ENCODE measurements around the gene TTC34.
A peak's percentile ranks its signal among the peaks of the same experiment; 100 is the strongest.
"Not testable (repeated sequence)": the region's sequence is repeated elsewhere in the genome, so short reads cannot be mapped to it uniquely, and the experiment has no call there.

The TTC34 gene

DNA sequence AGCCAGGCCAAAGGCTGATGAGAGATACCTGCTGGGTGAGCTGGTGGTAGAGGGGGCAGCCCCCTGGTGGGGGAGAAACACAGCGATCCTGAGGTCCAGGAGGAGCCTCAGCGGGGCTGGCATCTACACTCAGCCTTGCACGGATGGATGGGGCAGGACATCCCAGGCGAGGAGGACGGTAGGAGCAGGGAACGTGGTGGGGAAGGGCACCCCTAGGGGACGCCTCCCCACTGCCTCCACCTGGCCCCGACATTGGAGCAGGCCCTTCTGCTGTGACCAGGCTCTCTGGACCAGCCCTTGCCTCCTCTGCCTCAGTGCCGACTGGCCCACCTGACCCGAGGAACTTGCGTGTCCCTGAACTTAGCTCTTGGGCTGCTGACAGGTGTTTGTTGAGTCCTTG is 162.3 kb downstream of the TTC34 start:
- DNase-seq (ENCODE audit: low spot score) = no peak

DNA sequence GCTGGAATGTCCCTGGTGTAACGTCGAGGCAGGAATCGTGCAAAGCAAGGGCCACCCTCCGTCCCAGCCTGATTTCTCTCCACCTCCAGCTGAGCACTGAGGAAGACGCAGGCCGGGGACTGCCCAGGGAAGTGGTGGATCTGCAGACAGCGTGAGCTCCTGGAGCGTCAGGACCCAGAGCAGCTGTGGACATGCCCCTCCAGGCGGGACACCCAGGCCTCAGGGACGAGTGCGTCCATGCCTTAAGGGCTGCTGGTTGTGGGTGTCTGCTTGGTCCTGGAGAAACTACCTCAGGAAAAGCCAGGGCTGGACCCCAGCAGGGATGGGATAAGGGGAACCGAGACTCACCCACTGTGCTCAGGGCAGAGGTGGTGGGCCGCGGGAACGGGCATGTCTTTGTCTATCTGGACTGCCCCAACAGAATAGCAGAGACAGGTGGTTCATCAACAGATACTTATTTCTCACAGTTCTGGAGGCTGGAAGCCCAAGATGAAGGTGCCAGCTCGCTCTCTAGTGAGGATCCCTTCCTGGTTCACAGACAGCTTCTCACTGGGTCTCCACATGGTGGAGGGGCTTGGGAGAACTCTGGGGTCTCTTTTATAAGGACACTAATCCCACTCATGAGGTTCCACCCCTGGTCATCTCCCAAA is 162.9 kb downstream of the TTC34 start:
- DNase-seq (ENCODE audit: low spot score) = no peak

DNA sequence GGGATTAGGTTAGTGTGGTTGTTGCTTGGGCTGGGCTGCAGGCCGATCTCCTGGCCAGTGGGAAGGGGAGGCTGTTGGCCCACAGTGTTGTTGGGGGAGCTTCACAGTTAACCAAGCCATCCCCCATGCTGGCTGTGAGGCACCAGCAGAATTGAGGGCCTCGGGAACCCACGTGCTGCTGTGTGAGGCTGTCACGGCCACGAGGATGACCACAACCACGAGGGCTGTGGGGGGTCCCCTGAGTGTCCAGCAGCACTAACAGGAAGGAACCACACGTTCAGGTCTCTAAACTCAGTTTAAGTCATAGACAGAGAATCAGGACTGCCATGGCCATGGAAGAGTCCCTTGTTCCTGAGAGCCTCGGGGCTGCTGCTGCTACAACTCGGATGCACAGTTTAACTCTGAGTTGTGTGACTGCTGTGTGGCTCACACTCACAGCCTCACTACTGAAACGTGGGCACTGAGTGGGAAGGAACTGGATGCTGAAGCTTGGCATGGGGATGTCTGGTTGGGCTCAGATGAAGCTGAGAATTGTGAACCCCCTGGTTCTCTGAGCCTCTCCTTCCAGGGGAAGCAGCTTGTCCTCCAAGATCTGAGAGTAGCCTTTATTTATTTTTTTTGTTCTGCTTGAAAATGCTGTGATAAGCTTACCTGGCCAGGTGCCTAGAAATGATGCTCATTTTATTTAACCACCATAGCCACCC is 163.9 kb downstream of the TTC34 start:
- no peak for DNase-seq (ENCODE audit: low spot score)

DNA sequence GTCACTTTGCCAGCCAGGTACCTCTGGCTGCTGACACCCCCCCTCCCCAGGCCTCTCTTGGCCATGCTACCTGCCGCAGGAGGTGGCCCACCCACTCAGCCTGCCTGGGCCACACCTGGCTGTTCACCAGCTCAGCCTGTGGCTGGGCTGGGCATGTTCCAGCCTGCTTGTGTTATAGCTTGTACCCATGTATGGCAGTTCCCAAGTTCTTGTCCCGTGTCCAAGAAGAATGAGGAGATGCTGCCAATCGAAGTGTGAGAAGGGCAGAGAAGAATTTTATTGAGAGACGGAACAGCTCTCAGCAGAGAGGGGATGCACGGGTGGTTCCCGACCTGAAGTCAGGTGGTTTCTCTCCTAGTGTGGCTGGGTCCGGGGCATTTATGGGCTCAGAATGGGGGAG is 164.8 kb downstream of the TTC34 start:
- no peak for DNase-seq (ENCODE audit: low spot score)

DNA sequence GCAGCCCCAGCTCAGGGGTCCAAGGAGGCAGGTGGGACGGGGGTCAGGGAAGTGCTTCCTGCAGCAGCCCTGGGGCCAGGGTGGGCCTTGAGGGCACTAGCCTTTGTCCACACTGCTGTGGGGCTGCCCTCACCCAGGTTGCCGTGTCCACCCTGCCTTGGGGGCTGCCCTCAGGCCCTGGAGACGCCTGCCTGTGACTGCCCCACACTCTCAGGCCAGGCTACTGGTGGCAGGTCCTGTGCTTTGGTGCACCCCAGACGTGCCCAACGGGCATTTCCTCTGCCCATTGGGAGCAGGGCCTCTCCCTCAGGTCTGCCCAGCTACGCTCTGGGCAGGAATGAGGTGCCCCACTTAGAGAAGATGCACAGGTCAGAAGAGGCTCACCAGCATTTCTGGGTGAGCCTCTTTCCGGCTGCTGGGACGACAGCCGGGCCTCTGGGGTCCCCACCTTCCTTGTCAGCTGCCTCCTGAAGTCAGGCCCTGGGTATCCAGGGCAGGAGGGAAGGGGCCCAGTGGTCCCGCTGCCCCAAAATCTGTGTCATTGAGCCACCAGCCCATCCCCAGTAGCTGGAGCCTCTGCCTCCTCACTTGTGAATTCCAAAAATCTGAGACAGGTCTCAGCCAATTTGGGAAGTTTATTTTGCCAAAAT is 166.0 kb downstream of the TTC34 start:
- no peak for DNase-seq (ENCODE audit: low spot score)

DNA sequence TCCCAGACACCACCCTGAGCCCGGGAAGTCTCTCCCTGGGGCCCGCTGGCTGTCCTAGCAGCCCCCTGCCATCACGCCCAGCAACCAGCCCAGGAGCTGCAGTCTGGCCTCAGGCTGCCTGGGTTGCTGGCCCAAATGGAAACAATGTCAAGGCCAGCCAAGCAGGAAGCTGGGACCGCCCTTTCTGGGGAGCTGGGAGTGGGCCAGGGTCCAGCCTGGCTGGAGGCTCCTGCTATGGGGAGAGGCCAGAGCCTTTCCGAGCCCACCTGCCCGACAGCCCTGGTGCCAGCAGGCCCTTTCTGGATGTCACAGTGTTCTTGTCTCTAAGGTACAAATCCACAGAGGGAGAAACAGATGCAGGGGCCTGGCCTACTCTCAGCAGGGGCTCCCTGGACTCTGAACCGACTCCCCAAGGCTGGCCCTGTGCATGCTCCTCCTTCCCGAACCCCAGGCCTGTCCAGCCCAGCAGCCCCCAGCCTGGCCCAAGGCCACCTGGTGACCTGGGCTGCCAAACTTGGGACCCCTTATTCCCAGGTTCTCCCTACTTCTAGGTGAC is 167.5 kb downstream of the TTC34 start:
- no peak for DNase-seq (ENCODE audit: low spot score)

DNA sequence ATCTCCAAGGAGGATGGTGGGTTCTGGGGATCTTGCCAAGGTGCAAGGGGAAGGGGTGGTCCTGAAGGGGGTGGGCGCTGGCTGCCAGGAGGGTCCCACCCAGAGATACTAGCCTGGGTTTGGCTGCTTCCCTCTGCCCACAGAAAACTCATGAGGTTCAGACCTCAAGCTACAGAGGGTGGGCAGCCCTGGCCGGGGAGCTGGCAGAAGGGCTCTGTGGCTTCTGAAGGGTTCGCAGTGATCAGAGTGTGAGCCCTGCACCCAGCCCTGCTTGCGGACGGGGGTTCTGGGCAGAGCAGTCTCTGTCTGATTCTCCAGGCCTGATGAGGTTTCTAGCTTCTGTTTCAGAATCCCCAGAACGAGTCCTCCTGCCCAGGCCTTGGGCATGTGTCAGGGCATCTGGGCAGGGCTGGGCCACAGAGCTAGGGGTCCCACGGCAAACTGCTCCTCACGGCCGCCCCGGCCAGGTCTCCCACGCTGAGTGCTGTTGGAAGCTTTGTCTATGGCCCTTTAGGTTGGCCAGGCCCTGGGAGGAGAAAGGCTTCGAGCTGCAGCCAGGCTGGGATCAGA is 168.0 kb downstream of the TTC34 start:
- no peak for DNase-seq (ENCODE audit: low spot score)

DNA sequence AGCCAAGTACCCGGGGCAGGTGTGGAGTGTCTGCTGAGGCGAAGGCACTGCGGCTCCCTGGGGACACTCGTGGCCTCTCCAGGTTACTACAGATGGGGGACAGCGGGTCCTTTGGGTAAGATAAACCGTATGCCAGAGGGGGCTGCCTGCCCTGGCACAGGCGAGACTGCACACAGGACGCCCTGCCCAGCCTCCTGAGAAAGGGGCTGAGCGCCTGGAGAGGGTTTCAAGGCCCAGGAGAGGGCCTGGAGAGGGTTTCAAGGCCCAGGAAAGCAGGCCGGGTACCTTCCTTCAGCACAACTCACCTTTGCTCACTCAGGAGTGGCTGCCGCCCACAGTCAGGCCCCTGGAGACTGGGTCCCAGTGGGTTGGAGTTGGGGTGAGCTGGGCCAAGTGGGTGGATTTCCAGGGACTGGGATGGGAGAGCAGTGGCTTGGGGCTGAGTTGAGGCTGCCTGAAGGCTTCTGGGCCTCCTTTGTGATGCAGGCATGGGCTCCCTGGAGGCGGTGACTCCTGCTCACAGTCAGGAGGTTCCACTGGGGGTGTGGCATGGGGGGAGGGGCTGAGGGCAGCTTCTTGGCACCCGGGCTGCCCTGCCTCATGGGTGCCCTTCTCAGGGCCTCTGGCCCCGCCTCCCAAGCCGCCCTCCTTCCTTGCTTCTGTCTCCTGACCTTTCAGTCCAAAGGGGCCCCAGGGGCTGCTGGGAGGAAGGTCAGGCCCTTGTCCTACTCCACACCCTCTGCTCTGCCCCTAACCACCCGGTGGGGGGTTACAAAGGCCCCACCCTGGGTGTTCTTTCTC is 168.7 kb downstream of the TTC34 start, which contains the start of gene MMEL1:
MMEL1 (minus strand) TSS at position 456 of the 801 bp plus-strand sequence. CDS start 3,532 bp downstream, outside the sequence.
- DNase-seq (ENCODE audit: low spot score) = no peak

DNA sequence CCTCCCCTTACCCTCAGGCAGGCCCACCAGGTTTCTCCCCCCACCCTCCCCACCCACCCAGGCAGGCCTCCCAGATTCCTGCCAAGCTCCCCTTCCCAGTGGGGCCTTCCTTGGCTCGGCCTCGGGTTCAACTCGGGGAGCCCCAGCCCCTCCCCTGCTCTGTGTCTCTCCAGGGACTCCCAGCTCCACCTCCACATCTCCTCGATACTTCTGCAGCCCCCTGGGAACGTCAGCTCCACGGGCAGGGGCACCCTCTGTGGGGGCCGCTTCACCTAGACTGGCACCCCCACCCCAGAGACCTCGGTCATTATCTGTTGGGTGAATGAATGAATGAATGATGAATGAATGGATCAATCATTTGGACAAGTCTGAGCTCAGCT is 169.5 kb downstream of the TTC34 start:
- DNase-seq (ENCODE audit: low spot score) = no peak

DNA sequence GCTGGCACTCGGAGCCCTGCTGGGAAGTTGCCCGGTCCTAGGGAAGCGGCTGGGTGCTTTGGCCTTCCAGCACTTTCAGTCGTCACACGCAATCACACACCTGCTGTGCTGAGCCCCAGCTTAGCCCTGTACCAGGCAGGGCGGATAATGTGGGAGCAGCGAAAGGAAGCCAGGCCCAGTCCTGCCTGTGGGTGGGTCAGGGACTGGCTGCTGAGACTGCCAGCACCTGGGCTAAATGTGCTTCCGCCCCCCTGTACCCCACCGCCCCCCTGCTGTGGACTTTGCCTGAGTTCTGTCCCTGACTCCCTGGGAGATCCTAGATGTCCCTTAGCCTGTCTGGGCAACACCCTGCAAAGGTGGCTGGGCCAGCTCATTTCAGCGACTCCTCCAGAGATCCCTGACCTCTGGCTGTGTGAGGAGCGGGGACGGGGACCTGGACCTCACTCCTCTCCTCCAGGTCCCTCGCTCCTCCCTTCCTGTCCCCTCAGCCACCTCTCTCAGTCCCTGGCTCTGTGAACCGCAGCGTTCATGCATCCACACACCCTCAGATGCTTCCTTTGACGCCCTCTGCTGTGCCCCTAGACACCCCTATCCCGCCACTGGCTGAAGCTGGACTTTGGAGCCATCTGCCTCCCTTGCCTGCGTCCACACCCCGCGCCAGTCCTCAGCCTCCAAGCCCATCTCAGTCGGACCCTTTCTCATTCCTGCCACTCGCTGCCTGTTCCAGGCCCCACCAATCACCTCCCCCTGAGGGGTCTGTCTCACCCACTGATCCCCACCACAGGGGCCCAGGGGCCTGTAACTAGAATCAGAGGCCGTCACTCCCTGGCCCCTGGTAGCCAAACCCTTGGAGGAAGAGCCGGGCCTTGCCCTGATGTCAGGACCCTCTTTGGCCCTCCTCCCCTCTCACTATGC is 170.1 kb downstream of the TTC34 start:
- DNase-seq (ENCODE audit: low spot score) = peak; percentile 57

DNA sequence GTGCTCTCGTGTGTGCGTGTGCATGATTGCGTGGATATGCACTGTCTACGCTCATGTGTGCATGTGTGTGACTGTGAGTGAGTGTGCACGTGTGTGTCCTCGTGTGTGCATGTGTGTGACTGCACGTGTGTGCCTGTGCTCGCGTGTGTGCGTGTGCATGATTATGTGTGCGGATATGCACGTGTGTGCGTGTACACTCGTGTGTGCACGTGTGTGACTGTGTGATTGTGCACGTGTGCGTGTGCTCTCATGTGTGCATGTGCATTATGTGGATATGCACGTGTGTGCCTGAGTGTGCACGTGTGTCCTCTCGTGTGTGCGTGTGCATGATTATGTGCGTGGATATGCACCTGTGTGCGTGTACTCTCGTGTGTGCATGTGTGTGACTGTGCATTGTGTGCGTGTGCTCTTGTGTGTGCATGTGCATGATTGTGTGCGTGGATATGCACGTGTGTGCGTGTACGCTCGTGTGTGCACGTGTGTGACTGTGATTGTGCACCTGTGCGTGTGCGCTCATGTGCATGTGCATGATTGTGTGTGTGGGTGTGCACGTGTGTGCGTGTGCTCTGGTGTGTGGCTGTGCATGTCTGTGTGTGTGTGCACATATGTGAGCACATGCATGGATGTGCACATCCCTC is 170.9 kb downstream of the TTC34 start:
- DNase-seq (ENCODE audit: low spot score) = no peak

DNA sequence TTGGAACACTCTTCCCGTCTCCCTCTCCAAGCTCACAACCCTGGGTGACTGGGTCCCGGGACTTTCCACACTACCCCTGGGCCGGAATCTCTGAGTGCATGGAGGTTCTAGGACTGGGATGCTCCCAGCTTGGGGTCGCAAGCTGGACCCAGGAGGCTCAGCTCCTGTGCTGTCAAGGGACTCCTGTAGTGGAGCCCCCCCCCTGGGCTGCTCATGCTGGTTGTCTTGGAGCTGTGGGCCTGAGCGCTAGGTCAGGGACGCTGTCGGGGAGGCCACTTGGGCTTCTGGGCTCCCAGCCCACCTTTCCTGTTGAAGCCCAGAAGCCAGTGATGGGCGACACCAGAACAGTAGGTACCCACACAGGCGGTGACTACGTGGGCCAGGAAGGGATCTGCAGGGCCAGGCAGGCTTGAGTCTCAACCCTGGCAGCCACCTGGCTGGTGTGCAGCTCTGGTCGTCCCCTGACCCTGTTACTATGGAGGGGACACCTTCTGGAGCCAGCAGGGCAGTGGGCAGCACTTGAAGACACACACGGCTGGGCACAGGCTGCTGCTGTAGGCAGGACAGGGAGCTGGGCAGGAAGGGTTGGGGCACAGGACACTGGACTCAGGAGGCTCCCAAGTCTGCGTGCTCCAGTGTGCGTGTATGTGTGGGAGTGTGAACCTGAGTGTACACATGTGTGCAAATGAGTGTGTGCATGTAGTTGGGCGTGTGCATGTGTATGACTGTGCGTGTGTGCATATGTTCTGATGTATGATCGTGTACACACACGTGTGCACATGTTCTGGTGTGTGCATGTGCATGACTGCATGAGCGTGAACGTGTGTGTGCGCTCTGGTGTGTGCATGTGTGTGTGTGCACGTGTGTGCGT is 171.6 kb downstream of the TTC34 start:
- DNase-seq (ENCODE audit: low spot score) = no peak

DNA sequence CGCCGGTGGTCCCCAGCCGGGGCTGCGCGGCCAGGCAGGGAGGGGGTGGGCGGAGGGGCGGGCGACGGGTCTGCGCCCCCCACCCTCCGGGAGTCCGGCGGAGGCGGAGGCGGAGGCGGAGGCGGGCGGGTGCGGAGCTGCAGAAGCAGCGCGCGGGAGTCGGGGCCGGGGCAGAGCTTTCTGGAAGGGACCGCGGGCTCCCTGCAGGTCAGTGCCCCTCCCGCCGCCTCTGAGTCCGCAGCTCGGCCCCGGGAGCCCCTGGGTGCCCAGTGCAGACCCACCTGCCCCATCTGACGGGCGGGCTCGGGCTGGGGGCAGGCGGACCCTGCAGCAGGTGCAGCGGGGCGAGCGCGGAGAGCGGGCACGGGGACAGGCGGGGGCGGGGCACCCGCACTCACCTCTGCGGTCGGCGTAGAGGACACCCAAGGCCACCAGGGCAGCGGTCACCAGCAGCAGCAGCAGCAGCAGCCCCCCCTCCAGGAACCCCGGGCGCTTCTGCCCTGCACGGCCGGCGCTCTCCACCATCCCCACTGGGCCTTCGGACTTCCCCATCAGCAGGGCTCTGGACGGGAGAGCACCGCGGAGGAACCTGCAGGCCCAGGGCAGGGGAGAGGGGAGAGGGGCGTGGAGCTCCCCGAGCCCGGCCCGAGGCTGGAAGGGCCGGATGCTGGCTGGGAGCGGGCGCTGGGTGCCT is 172.4 kb downstream of the TTC34 start:
- DNase-seq (ENCODE audit: low spot score) = no peak

DNA sequence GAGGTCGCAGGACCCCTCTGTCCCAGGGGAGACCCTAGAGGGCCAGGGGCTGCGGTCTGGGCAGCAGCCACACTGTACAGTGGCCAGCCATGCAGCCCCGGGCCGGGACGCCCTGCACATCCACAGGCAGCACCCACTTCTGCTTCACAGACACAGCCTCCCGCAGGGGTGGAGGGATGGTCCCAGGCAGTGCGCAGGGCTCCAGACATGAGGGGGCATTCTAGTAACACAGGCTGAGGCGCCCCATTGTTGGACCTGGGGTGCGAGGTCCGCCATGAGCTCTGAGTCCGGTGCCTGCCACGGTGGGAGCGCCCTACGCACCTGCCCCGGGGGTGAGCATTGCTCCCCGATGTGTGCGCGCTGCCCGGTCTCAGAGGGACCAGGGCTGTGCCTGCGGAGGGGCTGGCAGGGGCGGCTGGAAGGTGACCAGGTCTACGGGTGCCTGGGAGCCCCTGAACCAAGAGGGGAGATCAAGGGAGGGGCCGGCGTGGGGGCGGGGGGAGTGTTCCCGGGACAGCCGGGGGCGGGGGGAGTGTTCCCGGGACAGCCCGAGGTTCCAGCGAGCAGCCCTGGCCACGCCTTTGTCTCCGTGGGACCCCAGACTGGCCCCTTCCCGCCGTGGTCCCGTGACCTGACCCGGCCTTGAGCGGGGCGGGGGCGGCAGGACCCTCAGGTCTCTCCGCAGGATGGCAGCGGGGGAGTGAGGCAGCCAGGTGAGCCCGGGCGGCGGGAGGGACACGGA is 173.1 kb downstream of the TTC34 start:
- DNase-seq (ENCODE audit: low spot score) = no peak

DNA sequence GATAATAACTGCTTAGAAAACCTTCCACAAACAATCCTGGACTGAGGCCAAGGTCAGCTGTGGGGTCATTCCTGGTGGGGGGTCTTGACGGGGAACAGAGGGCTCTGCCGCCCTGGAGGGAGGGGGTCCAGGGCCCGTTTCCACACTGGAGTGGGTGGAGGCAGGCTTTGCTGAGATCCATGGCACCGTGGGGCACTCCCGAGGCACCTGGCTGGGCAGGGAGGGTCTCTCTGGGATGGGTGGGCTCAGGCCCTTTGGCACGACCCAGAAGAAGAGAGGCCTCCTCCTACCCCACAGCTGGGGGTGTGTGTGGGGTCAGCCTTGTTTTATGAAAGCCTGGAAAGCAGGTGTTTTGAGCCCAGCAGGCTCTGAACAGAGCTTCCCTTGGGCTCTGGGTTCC is 173.7 kb downstream of the TTC34 start:
- DNase-seq (ENCODE audit: low spot score) = no peak

DNA sequence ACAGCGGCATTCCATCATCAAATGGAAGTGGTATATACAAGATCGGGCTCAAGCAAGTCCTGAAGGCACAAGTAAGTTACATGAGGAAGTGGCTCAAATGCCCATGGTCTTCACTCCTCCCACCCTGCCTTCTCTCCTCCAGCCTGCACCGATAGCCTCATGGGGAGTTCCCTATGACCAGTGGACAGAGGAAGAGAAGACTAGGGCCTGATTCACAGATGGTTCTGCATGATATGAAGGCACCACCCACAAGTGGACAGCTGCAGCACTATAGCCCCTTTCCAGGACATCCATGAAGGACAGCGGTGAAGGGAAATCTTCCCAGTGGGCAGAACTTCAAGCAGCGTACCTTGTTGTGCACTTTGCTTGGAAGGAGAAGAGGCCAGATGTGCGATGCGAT is 175.7 kb downstream of the TTC34 start:
- DNase-seq (ENCODE audit: low spot score) = not testable (repeated sequence)

DNA sequence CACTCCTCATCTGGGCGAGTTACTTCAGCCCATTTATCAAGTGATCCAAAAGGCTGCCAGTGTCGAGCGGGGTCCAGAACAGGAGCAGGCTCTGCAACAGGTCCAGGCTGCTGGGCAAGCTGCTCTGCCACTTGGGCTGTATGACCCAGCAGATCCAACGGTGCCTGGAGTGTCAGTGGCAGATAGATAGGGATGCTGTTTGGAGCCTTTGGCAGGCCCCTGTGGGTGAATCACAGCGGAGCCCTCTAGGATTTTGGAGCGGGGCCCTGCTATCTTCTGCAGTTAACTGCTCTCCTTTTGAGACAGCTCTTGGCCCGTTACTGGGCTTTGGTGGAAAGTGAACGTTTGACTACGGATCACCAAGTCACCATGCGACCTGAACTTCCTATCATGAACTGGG is 176.2 kb downstream of the TTC34 start:
- no peak for DNase-seq (ENCODE audit: low spot score)

DNA sequence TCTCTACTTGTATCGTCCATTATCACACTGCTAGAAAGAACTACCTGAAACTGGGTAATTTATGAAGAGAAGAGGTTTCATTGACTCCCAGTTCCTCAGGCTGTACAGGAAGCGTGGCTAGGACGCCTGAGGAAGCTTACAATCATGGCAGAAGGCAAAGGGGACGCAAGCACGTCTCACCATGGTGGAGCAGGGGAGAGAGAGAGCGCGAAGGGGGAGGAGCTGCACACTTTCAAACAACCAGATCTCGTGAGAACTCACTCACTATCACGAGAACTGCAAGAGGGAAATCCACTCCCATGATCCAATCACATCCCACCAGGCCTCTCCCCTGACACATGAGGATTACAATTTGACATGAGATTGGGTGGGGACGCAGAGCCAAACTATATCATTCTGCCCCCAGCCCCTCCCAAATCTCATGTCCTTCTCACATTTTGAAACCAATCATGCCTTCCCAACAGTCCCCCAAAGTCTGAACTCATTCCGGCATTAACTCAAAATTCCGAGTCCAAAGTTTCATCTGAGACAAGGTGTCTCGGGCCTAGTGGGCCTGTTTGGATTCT is 176.7 kb downstream of the TTC34 start:
- no peak for DNase-seq (ENCODE audit: low spot score)
